Stimulated activated naive B cell treated with anti-CD40 and anti-IgM and Interleukin-4, amounts not matched to agents 10 μg/mL and 1 μg/mL and 100 μg/mL, for 72 hours (primary cell): ENCODE data around the gene PRAC1.
"Not testable (repeated sequence)": the region's sequence is repeated elsewhere in the genome, so short reads cannot be mapped to it uniquely, and the experiment has no call there.

Source experiments
- ATAC-seq, 2 donors: fragments of 150-1000 bp; cut with Tn5 transposase; replicated peaks; 2 replicates each; pipeline ENCODE4 v1.10.0; 2021; ENCODE audit warnings: moderate library complexity in 1 of 2
- DNase-seq: peaks from one replicate; pipeline ENCODE4 v3.0.0; 2021
- H3K27ac Mint-ChIP-seq: one replicate; pipeline ENCODE4 v1.8.0; 2022; ENCODE audit warnings: mild to moderate bottlenecking, mixed read lengths
- H3K27me3 Mint-ChIP-seq, 2 donors: one replicate each; pipeline ENCODE4 v1.8.0; 2022; ENCODE audit warnings: mixed read lengths in 2 of 2
- H3K36me3 Mint-ChIP-seq, 2 donors: one replicate each; pipeline ENCODE4 v1.8.0; 2022; ENCODE audit warnings: mixed read lengths in 2 of 2, mild to moderate bottlenecking in 1 of 2
- H3K4me1 Mint-ChIP-seq, 2 donors: one replicate each; pipeline ENCODE4 v1.8.0; 2022; ENCODE audit warnings: mixed read lengths in 2 of 2, mild to moderate bottlenecking in 1 of 2
- H3K4me3 Mint-ChIP-seq, 2 donors: one replicate each; pipeline ENCODE4 v1.8.0; 2022; ENCODE audit warnings: mild to moderate bottlenecking in 2 of 2, mixed read lengths in 2 of 2, moderate library complexity in 1 of 2
- H3K9me3 Mint-ChIP-seq, 2 donors: one replicate each; pipeline ENCODE4 v1.8.0; 2022; ENCODE audit warnings: mixed read lengths in 2 of 2, mild to moderate bottlenecking in 1 of 2

Gene PRAC1

GRCh38 chr17:48716549-48716948, 5.8 kb downstream of the PRAC1 start:
- peaks cover 17 to 21% of the 10 kb centered on the region in 2 donors for H3K4me1 Mint-ChIP-seq
- H3K36me3 Mint-ChIP-seq, H3K4me3 Mint-ChIP-seq, H3K27ac Mint-ChIP-seq, ATAC-seq, H3K9me3 Mint-ChIP-seq, DNase-seq: not testable (repeated sequence)
- peaks cover 53 to 69% of the 10 kb centered on the region in 2 donors for H3K27me3 Mint-ChIP-seq

GRCh38 chr17:48715496-48716399, 6.6 kb downstream of the PRAC1 start:
- H3K9me3 Mint-ChIP-seq: peaks cover 0 to 6% of the 10 kb centered on the region in 2 donors
- H3K4me1 Mint-ChIP-seq: peaks cover 15 to 19% of the 10 kb centered on the region in 2 donors
- H3K4me3 Mint-ChIP-seq: no peak overlapping the region
- no peak for ATAC-seq
- H3K36me3 Mint-ChIP-seq: peaks cover 0 to 8% of the 10 kb centered on the region in 2 donors
- H3K27me3 Mint-ChIP-seq: peaks cover 54 to 69% of the 10 kb centered on the region in 2 donors
- no peak for DNase-seq
- no peak overlapping the region for H3K27ac Mint-ChIP-seq

GRCh38 chr17:48711128-48711527, 11.2 kb downstream of the PRAC1 start:
- H3K27me3 Mint-ChIP-seq: peaks cover 62 to 81% of the 10 kb centered on the region in 2 donors
- DNase-seq (no peak), ATAC-seq (no peak)
- no peak overlapping the region for H3K4me3 Mint-ChIP-seq
- no peaks in the 10 kb centered on the region for H3K36me3 Mint-ChIP-seq
- no peaks in the 10 kb centered on the region for H3K4me1 Mint-ChIP-seq
- no peaks in the 10 kb centered on the region for H3K9me3 Mint-ChIP-seq
- H3K27ac Mint-ChIP-seq: no peak overlapping the region

GRCh38 chr17:48704361-48705248, 17.7 kb downstream of the PRAC1 start:
- Mint-ChIP-seq H3K36me3 (no peaks in the 10 kb centered on the region), H3K27me3 (peaks cover 71 to 87% of the 10 kb centered on the region in 2 donors), H3K4me3 (no peak overlapping the region), H3K9me3 (no peaks in the 10 kb centered on the region), H3K27ac (no peak overlapping the region), H3K4me1 (no peaks in the 10 kb centered on the region)
- ATAC-seq (no peak), DNase-seq (no peak)

GRCh38 chr17:48701864-48702532, 20.3 kb downstream of the PRAC1 start:
- H3K4me3 Mint-ChIP-seq: no peak overlapping the region
- no peaks in the 10 kb centered on the region for H3K9me3 Mint-ChIP-seq
- no peaks in the 10 kb centered on the region for H3K4me1 Mint-ChIP-seq
- H3K27ac Mint-ChIP-seq: no peak overlapping the region
- ATAC-seq (no peak), DNase-seq (no peak)
- peaks cover 71 to 82% of the 10 kb centered on the region in 2 donors for H3K27me3 Mint-ChIP-seq
- no peaks in the 10 kb centered on the region for H3K36me3 Mint-ChIP-seq

- ATAC-seq (no peak), DNase-seq (no peak)
- no peaks in the 10 kb centered on the region for H3K4me1 Mint-ChIP-seq
- peaks cover 0 to 4% of the 10 kb centered on the region in 2 donors for H3K36me3 Mint-ChIP-seq
- peaks cover 1 to 4% of the 10 kb centered on the region in 2 donors for H3K9me3 Mint-ChIP-seq
- peaks cover 38 to 73% of the 10 kb centered on the region in 2 donors for H3K27me3 Mint-ChIP-seq
- no peak overlapping the region for H3K27ac Mint-ChIP-seq
- H3K4me3 Mint-ChIP-seq: no peak overlapping the region
Measured at GRCh38 chr17:48693178-48693577, 29.1 kb downstream of the PRAC1 start.

GRCh38 chr17:48692049-48692448, 30.3 kb downstream of the PRAC1 start:
- Mint-ChIP-seq H3K27me3 (peaks cover 27 to 64% of the 10 kb centered on the region in 2 donors), H3K4me3 (no peak overlapping the region), H3K4me1 (no peaks in the 10 kb centered on the region), H3K9me3 (peaks cover 1 to 4% of the 10 kb centered on the region in 2 donors), H3K36me3 (peaks cover 0 to 4% of the 10 kb centered on the region in 2 donors), H3K27ac (no peak overlapping the region)
- no peak for DNase-seq
- ATAC-seq: no peak

- Mint-ChIP-seq H3K36me3 (peaks cover 0 to 4% of the 10 kb centered on the region in 2 donors), H3K4me3 (no peak overlapping the region), H3K27ac (no peak overlapping the region), H3K4me1 (no peaks in the 10 kb centered on the region), H3K9me3 (peaks cover 1 to 4% of the 10 kb centered on the region in 2 donors), H3K27me3 (peaks cover 15 to 51% of the 10 kb centered on the region in 2 donors)
- no peak for ATAC-seq
- DNase-seq: no peak
Measured at GRCh38 chr17:48690655-48691054, 31.7 kb downstream of the PRAC1 start.

GRCh38 chr17:48681609-48682008, 40.7 kb downstream of the PRAC1 start:
- Mint-ChIP-seq H3K27me3 (peaks cover 44 to 55% of the 10 kb centered on the region in 2 donors), H3K9me3 (no peaks in the 10 kb centered on the region), H3K27ac (no peak overlapping the region), H3K36me3 (no peaks in the 10 kb centered on the region), H3K4me3 (no peak overlapping the region), H3K4me1 (peaks cover 0 to 6% of the 10 kb centered on the region in 2 donors)
- DNase-seq (no peak), ATAC-seq (no peak)

- ATAC-seq (no peak), DNase-seq (no peak)
- no peaks in the 10 kb centered on the region for H3K9me3 Mint-ChIP-seq
- H3K4me1 Mint-ChIP-seq: peaks cover 0 to 6% of the 10 kb centered on the region in 2 donors
- peaks cover 49 to 61% of the 10 kb centered on the region in 2 donors for H3K27me3 Mint-ChIP-seq
- H3K36me3 Mint-ChIP-seq: no peaks in the 10 kb centered on the region
- no peak overlapping the region for H3K27ac Mint-ChIP-seq
- H3K4me3 Mint-ChIP-seq: no peak overlapping the region
Measured at GRCh38 chr17:48679385-48680096, 42.8 kb downstream of the PRAC1 start.

GRCh38 chr17:48678141-48678971, 44.0 kb downstream of the PRAC1 start:
- no peak overlapping the region for H3K27ac Mint-ChIP-seq
- peaks cover 49 to 65% of the 10 kb centered on the region in 2 donors for H3K27me3 Mint-ChIP-seq
- no peaks in the 10 kb centered on the region for H3K36me3 Mint-ChIP-seq
- H3K4me1 Mint-ChIP-seq: peaks cover 0 to 6% of the 10 kb centered on the region in 2 donors
- ATAC-seq (peak; percentile 86 to 87), DNase-seq (peak; percentile 47)
- no peaks in the 10 kb centered on the region for H3K9me3 Mint-ChIP-seq
- peak overlapping the region in 1 of 2 donors; percentile 23 for H3K4me3 Mint-ChIP-seq

GRCh38 chr17:48676963-48677558, 45.3 kb downstream of the PRAC1 start:
- ATAC-seq: no peak
- H3K4me3 Mint-ChIP-seq: no peak overlapping the region

More at GRCh38 chr17:48676963-48677558, 45.3 kb downstream of the PRAC1 start:
- Mint-ChIP-seq H3K27ac (no peak overlapping the region), H3K36me3 (no peaks in the 10 kb centered on the region), H3K9me3 (no peaks in the 10 kb centered on the region), H3K4me1 (peaks cover 0 to 6% of the 10 kb centered on the region in 2 donors), H3K27me3 (peaks cover 43 to 60% of the 10 kb centered on the region in 2 donors)
- no peak for DNase-seq
